Small intestine (tissue), 7 donors: ENCODE data around the gene ERC2. TPM values are rescaled to one million over a fixed set of nuclear protein-coding genes. Genes with fewer than 3 reads are reported as not detected.

Source experiments
- DNase-seq, 2 donors: peaks; one replicate each; pipeline versions ENCODE4 v3.0.0 to v3.0.0-alpha.2; 2013
- FAIRE-seq: peaks from 2 replicates; lab custom pipeline; 2012; peaks lifted over from hg19 to GRCh38; lab: Jason Lieb, UNC
- H3K27ac ChIP-seq, 3 donors: one replicate each; pipeline ENCODE4 v1.5.1; 2013; ENCODE audit warnings: low read length in 2 of 3, mild to moderate bottlenecking in 2 of 3, control low read depth in 1 of 3, inconsistent platforms in 1 of 3, low read depth in 1 of 3, moderate library complexity in 1 of 3
- H3K27me3 ChIP-seq, 3 donors: one replicate each; pipeline ENCODE4 v1.6.1; 2013; ENCODE audit warnings: low read length in 3 of 3, inconsistent platforms in 1 of 3; ENCODE audit not compliant: control insufficient read depth in 3 of 3, insufficient read depth in 3 of 3
- H3K36me3 ChIP-seq, 3 donors: one replicate each; pipeline ENCODE4 v1.6.1; 2013; ENCODE audit warnings: low read length in 3 of 3, inconsistent platforms in 1 of 3, low read depth in 1 of 3, mild to moderate bottlenecking in 1 of 3, moderate library complexity in 1 of 3; ENCODE audit not compliant: control insufficient read depth in 3 of 3, insufficient read depth in 2 of 3
- H3K4me1 ChIP-seq, 3 donors: one replicate each; pipeline ENCODE4 v1.6.1; 2013; ENCODE audit warnings: low read length in 2 of 3, inconsistent platforms in 1 of 3, low read depth in 1 of 3, mild to moderate bottlenecking in 1 of 3, moderate library complexity in 1 of 3; ENCODE audit not compliant: control insufficient read depth in 3 of 3, insufficient read depth in 2 of 3
- H3K4me3 ChIP-seq, 3 donors: one replicate each; pipeline ENCODE4 v1.5.1; 2013; ENCODE audit warnings: low read length in 3 of 3, control low read depth in 1 of 3, inconsistent platforms in 1 of 3, low read depth in 1 of 3, mild to moderate bottlenecking in 1 of 3, moderate library complexity in 1 of 3
- H3K9me3 ChIP-seq, 2 donors: one replicate each; pipeline ENCODE4 v1.6.1; 2013; ENCODE audit warnings: low read depth in 1 of 2, low read length in 1 of 2; ENCODE audit not compliant: control insufficient read depth in 2 of 2, insufficient read depth in 1 of 2
- WGBS, 3 donors: extraction: QIAGEN DNeasy Blood & Tissue Kit; methylation state at CpG; one replicate each; pipeline ENCODE4 v1.1.7; 2013; 5-methylcytosine and 5-hydroxymethylcytosine counted together
- polyA plus RNA-seq, 4 donors: library from polyadenylated mRNA; stranded (reverse) in 3 of 4; unstranded in 1 of 4; fragments of 200-250 nt in 3 of 4; fragments of 120-200 nt in 1 of 4; gene quantifications; one replicate each; pipeline versions ENCODE4 v1.2.1 to v1.2.3, GENCODE V29; 2013
- donor health status: healthy with polysubstance abuse.
- donor health status: control.
- donor health status: control.
- donor health status: Bipolar disorder and iron deficiency.
- donor health status: healthy.

ERC2 gene
- polyA plus RNA-seq, 4 donors = 0.73 to 2.0 TPM; not detected in 2

DNA sequence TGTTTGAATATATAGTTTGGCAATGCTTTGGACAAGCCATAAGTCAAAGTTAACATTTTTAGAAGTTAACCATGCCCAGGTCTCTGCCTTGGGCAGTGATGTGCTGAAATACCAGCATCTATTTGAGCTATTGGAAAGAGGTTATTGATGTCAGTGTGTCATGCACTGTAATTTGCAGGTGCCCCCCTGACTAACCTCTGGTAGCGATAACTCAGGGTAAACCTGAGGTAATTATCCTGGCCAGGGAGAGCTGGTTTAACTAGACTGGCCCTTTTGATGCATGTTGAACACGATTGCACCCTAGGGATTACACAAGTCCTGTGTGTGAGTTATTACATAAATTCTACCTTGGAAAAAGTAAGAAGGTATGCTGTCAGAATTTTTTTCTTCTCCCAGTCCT, 525.4 kb downstream of the ERC2 start:
- WGBS, 3 donors = 78 to 89% (median 83%) methylated on average over 2 of the region's 2 CpGs
- Histone ChIP-seq H3K27me3 (no peaks in the 10 kb centered on the region), H3K4me1 (no peaks in the 10 kb centered on the region), H3K27ac (no peak overlapping the region), H3K36me3 (no peaks in the 10 kb centered on the region), H3K9me3 (no peaks in the 10 kb centered on the region), H3K4me3 (no peak overlapping the region)
- DNase-seq = no peak
- FAIRE-seq = no peak

- Histone ChIP-seq H3K9me3 (no peaks in the 10 kb centered on the region), H3K4me3 (no peak overlapping the region), H3K4me1 (no peaks in the 10 kb centered on the region), H3K27me3 (no peaks in the 10 kb centered on the region), H3K36me3 (no peaks in the 10 kb centered on the region), H3K27ac (no peak overlapping the region)
- FAIRE-seq (no peak), DNase-seq (no peak)
- WGBS, 3 donors = 81 to 91% (median 86%) methylated on average over 1 of the region's 1 CpG
Observed at GRCh38 chr3:55939287-55939686, 529.0 kb downstream of the ERC2 start.

GRCh38 chr3:55937301-55937700, 531.0 kb downstream of the ERC2 start:
- 27 to 58% (median 39%) methylated on average over 2 of the region's 2 CpGs for WGBS, 3 donors

DNA sequence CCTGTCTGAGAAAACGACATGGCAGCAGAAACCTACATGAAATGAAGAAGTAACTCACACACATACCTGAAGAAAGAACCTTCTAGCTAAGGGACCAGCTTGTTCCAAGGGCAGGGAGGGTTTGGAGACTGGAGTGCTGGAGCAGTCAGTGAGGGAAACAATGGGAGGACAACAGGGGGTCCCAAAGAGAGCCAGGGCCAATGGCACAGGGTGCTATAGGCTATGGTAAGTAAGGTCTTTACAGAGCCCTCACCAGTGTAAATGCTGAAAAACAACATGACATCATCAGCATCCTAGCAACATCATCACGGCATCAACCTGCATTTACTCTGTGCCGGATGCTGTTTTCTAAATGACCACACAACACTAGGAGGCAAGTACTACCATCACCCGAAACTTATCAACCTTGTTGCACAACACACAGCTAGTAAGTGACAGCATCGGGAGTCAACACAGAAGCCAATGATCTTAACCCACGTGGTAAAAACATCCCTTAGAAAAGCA, 531.7 kb downstream of the ERC2 start:
- no peaks in the 10 kb centered on the region for H3K36me3 ChIP-seq
- no peak for FAIRE-seq
- WGBS, 3 donors = 68 to 80% (median 74%) methylated on average over 6 of the region's 6 CpGs

More at GRCh38 chr3:55937301-55937700, 531.0 kb downstream of the ERC2 start:
- Histone ChIP-seq H3K27me3 (no peaks in the 10 kb centered on the region), H3K4me1 (no peaks in the 10 kb centered on the region), H3K4me3 (no peak overlapping the region), H3K27ac (no peak overlapping the region), H3K9me3 (no peaks in the 10 kb centered on the region), H3K36me3 (no peaks in the 10 kb centered on the region)
- DNase-seq (no peak), FAIRE-seq (no peak)

GRCh38 chr3:55935241-55935640, 533.0 kb downstream of the ERC2 start:
- 84 to 90% (median 86%) methylated on average over 4 of the region's 4 CpGs for WGBS, 3 donors
- Histone ChIP-seq H3K9me3 (no peaks in the 10 kb centered on the region), H3K4me1 (no peaks in the 10 kb centered on the region), H3K4me3 (no peak overlapping the region), H3K27me3 (no peaks in the 10 kb centered on the region), H3K36me3 (no peaks in the 10 kb centered on the region), H3K27ac (no peak overlapping the region)
- FAIRE-seq (no peak), DNase-seq (no peak)

More for the DNA sequence above, 531.7 kb downstream of the ERC2 start:
- Histone ChIP-seq H3K9me3 (no peaks in the 10 kb centered on the region), H3K27me3 (no peaks in the 10 kb centered on the region), H3K27ac (no peak overlapping the region), H3K4me1 (no peaks in the 10 kb centered on the region), H3K4me3 (no peak overlapping the region)
- DNase-seq = no peak

DNA sequence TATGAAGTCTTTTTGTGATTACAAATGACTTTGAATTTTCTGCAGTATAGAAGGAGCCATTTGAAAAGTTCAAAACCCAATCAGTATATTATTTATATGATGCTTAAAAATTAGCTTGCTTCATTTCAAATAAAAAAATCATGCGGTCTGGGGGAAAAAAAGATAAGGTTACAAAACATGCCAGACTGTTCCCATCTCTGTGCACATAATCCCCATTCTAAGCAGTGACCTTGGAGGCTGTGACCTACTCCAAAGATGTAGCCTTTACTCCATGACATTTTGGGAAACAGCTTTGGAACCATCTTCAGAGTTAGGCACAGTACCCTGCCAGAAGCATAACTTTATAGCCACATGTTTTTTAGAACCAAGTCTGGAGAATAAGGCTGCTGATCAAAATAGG, 533.5 kb downstream of the ERC2 start:
- no peaks in the 10 kb centered on the region for H3K27me3 ChIP-seq
- WGBS, 3 donors = 75 to 85% (median 83%) methylated on average over 1 of the region's 1 CpG
- FAIRE-seq (no peak), DNase-seq (no peak)
- H3K4me1 ChIP-seq = no peaks in the 10 kb centered on the region
- no peaks in the 10 kb centered on the region for H3K36me3 ChIP-seq
- no peaks in the 10 kb centered on the region for H3K9me3 ChIP-seq
- no peak overlapping the region for H3K4me3 ChIP-seq
- no peak overlapping the region for H3K27ac ChIP-seq

DNA sequence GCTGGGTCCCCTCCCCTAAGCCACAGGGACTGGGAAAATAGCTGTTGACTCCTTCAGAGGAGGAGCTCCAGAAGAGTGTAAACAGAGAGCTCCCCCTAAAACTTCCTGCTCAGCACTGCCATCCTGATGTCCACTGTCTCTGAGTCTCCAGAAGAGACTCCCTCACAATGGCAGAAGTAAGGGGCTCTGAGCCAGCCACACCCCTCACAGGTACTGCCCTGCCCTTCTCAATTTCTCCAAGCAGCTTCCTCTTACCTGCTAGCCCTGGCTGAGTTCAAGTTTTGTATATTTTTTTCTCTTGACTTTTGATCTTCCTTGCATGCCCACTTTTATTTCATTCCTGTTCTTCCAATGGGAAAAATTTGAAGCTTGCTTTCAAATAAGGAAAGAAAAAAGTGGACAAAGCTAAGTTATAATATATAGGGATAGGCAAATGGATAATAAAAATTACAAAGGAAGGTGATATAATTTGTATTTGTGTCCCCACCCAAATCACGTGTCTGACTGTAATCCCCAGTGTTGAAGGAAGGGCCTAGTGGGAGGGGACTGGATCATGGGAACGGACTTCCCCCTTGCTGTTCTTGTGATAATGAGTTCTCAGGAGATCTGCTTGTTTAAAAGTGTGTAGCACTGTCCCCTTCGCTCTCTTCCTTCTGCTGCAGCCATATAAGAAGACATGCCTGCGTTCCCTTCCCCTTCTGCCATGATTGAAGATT, 539.0 kb downstream of the ERC2 start:
- Histone ChIP-seq H3K36me3 (no peaks in the 10 kb centered on the region), H3K9me3 (no peaks in the 10 kb centered on the region), H3K27ac (no peak overlapping the region), H3K27me3 (no peaks in the 10 kb centered on the region), H3K4me1 (no peaks in the 10 kb centered on the region), H3K4me3 (no peak overlapping the region)
- FAIRE-seq (no peak), DNase-seq (no peak)
- WGBS, 3 donors = 60 to 79% (median 67%) methylated on average over 4 of the region's 4 CpGs

DNA sequence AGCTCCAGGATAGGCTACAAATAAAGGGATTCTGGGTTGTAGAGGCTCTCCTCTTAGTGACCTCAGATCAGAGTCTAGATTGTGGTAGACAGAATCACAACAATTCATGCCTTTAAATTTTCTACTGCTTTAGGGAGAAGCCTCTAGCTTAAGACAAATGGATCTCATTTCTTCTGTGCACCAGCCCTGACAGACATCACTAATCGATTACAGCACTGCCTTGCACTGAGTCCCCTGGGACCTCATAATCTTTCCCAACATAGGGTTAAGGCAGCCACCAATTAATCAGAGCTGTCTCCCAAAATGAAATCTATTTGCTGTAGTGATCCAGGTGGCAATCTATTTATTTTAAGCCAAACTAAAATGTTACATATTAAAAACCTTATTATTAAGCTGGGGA, 544.6 kb downstream of the ERC2 start:
- Histone ChIP-seq H3K27me3 (no peaks in the 10 kb centered on the region), H3K4me1 (no peaks in the 10 kb centered on the region), H3K27ac (no peak overlapping the region), H3K36me3 (no peaks in the 10 kb centered on the region), H3K4me3 (no peak overlapping the region), H3K9me3 (no peaks in the 10 kb centered on the region)
- WGBS, 3 donors = 86 to 93% (median 90%) methylated on average over 1 of the region's 1 CpG
- no peak for DNase-seq
- FAIRE-seq = no peak
